ENCODE measurements around the gene TK2.
"Not testable (repeated sequence)": the region's sequence is repeated elsewhere in the genome, so short reads cannot be mapped to it uniquely, and the experiment has no call there.

The TK2 gene

DNA sequence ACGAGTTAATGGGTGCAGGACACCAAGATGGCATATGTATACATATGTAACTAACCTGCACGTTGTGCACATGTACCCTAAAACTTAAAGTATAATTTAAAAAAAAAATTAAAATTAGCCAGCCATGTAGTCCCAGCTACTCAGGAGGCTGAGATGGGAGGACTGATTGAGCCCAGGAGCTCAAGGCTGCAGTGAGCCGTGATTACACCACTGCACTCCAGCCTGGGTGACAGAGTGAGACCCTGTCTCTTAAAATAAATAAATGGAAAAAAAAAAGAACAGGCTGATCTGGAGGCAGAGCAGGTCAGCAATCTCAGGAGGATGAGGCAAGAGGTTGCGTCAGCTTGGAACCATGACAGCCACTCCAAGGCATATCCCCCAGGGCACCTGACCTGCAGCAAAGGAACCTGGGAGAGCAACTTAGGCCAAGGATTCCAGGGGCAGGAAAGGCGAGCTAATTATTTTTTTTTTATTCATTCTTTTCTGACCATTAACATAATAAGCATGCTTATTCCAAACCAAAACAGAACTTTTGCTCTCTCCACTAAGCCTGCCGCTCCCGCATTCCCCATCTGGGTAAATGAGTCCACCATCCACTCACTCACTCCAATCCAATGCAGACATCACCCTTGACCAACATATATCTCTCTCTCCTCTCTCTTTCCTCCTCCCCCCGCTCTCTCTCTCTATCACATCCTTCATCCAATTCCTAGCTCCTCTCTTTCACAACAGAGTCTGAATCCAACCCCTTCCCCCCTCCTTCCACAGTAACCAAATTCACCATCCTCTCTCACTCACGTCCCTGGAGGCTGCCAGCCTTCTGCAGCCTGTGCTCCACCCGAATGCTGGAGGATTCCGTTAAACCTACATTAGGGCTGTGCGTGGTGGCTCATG is 47.7 kb downstream of the TK2 start:
- DNase-seq (ENCODE audit: low read depth), result no peak
- no peak for TF ChIP-seq CTCF (IDR thresholded peaks at IDR 0.05; ENCODE audit: insufficient read depth, low read depth, low read length, missing control alignments)
- H3K4me3 ChIP-seq (ENCODE audit: low read depth, low read length), result no peak overlapping the region

- not testable (repeated sequence) for H3K4me3 ChIP-seq (ENCODE audit: low read depth, low read length); DNase-seq (ENCODE audit: low read depth)
Measured at GRCh38 chr16:66501563-66501962, 48.4 kb downstream of the TK2 start.

DNA sequence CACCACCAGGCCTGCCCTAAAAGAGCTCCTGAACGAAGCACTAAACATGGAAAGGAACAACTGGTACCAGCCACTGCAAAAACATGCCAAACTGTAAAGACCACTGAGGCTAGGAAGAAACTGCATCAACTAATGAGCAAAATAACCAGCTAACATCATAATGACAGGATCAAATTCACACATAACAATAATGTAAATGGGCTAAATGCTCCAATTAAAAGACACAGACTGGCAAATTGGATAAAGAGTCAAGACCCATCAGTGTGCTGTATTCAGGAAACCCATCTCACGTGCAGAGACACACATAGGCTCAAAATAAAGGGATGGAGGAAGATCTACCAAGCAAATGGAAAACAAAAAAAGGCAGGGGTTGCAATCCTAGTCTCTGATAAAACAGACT is 52.0 kb downstream of the TK2 start:
- not testable (repeated sequence) for DNase-seq (ENCODE audit: low read depth); H3K4me3 ChIP-seq (ENCODE audit: low read depth, low read length)

- H3K4me3 ChIP-seq (ENCODE audit: low read depth, low read length); DNase-seq (ENCODE audit: low read depth): not testable (repeated sequence)
Measured at GRCh38 chr16:66496226-66496625, 53.7 kb downstream of the TK2 start.

DNA sequence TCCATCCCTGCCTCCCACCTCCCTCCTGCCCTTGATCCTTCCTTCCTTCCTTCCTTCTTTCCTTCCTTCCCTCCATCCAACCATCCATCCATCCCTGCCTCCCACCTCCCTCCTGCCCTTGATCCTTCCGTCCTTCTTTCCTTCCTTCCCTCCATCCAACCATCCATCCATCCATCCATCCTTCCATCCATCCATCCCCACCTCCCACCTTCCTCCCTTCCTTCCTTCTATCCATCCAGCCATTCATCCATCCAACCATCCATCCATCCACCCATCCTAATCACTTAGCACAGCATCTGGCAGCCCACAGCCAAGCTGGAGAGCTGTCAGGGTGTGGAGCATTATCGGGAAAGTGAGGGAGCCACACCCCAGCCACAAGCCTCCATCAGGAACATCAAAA is 54.5 kb downstream of the TK2 start:
- H3K4me3 ChIP-seq (ENCODE audit: low read depth, low read length), result no peak overlapping the region
- no peak for DNase-seq (ENCODE audit: low read depth)
- no peak for TF ChIP-seq CTCF (IDR thresholded peaks at IDR 0.05; ENCODE audit: insufficient read depth, low read depth, low read length, missing control alignments)

DNA sequence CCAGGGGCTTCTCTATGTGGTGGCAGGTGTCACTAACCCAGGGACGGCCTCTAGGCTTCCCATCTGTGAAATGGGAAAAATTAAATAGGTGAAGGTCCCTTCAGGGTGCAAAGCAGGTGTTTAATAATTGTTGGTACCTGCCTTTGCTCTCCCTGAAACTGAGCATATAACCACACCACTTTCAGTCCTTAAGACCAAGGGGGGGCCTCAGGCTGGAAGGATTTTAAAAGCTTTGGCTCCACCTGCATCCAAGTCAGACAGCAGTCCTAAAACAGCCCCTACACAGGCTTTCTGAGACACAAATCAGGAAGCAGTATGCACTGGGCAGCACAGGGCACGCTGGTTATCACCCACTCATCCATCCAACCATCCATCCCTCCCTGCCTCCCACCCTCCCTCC is 55.0 kb downstream of the TK2 start:
- no peak for TF ChIP-seq CTCF (IDR thresholded peaks at IDR 0.05; ENCODE audit: insufficient read depth, low read depth, low read length, missing control alignments)
- DNase-seq (ENCODE audit: low read depth), result no peak
- H3K4me3 ChIP-seq (ENCODE audit: low read depth, low read length), result no peak overlapping the region

DNA sequence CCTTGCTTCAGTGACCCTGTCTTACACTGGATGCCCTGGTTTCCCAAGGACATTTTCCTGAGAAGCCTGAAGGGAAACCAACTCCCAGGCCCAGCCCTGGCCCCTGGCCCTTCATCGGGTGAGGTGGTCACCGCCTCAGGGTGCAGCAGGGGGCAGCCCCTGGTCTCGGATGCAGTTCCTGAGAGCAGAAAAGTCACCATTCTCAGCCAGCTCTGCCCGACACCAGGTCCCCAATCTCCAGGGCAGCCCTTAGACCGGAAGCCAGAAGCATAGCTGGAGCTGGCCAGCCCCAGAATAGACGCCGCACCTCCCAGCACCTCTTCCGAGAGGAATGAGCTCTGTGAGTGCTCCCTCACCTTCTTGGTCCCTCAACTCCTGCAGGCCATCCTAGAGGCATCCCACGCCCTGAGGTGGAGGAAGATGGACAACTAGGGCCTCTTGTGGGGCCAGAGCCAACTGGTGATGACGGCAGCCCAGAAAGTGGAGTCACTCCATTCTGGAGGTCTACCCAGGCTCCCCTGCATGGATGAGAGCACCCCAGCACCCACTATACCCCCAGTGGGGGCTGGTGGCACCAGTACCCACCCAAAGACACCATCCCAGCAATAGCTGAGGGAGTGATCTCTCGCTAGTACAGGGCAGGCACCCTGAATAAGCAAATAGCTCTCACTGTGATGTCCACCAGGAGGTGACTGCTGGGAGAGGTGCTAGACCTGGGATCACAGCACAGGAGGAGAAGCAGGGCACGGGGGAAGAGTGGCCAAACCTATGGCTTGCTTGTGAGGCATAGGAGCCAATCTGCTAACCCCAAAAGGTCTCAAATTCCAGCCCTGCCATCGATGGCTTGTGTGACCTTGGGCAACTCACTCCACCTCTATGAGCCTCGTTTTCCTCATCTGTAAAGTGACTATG is 56.2 kb downstream of the TK2 start:
- TF ChIP-seq CTCF (IDR thresholded peaks at IDR 0.05; ENCODE audit: insufficient read depth, low read depth, low read length, missing control alignments), result no peak
- no peak for DNase-seq (ENCODE audit: low read depth)
- H3K4me3 ChIP-seq (ENCODE audit: low read depth, low read length), result no peak overlapping the region

GRCh38 chr16:66491716-66492064 is 58.2 kb downstream of the TK2 start:
- DNase-seq (ENCODE audit: low read depth), result no peak
- no peak for TF ChIP-seq CTCF (IDR thresholded peaks at IDR 0.05; ENCODE audit: insufficient read depth, low read depth, low read length, missing control alignments)
- no peak overlapping the region for H3K4me3 ChIP-seq (ENCODE audit: low read depth, low read length)

Data from GM12865 (cell line).